GM21737 (cell line): Measurements from ENCODE around the gene SCRG1.

Source experiments
- ATAC-seq: cut with Tn5 transposase; IDR thresholded peaks from one replicate; pipeline ENCODE4 v1.9.1; 2021; ENCODE audit warnings: mild to moderate bottlenecking, moderate library complexity; ENCODE audit not compliant: unreplicated experiment

The SCRG1 gene

GRCh38 chr4:173413036-173413435, 14.1 kb upstream of the SCRG1 start:
- ATAC-seq: no peak

- ATAC-seq: no peak
These were observed 12.3 kb upstream of the SCRG1 start for GRCh38 chr4:173411106-173411693.

- ATAC-seq: no peak
These were observed 11.2 kb upstream of the SCRG1 start for GRCh38 chr4:173410079-173410478.

- ATAC-seq: no peak
These were observed 7.1 kb upstream of the SCRG1 start for GRCh38 chr4:173405840-173406606.

- no peak for ATAC-seq
These were observed 5.5 kb upstream of the SCRG1 start for GRCh38 chr4:173404296-173404865.

- ATAC-seq: no peak
These were observed 4.1 kb upstream of the SCRG1 start for GRCh38 chr4:173403051-173403450.

- no peak for ATAC-seq
These were observed 2.1 kb upstream of the SCRG1 start for GRCh38 chr4:173401063-173401462.

- no peak for ATAC-seq
These were observed 696 bp downstream of the SCRG1 start for GRCh38 chr4:173398220-173398619.

- ATAC-seq: no peak
These were observed 1.3 kb downstream of the SCRG1 start for GRCh38 chr4:173397604-173398003.

GRCh38 chr4:173391701-173392100, 7.2 kb downstream of the SCRG1 start:
- ATAC-seq: no peak

GRCh38 chr4:173386751-173387150, 12.2 kb downstream of the SCRG1 start:
- ATAC-seq: no peak

- ATAC-seq: no peak
These were observed 16.6 kb downstream of the SCRG1 start for GRCh38 chr4:173382349-173382748.

GRCh38 chr4:173381610-173382009, 17.3 kb downstream of the SCRG1 start:
- ATAC-seq: no peak

GRCh38 chr4:173380987-173381386, 17.9 kb downstream of the SCRG1 start:
- no peak for ATAC-seq

GRCh38 chr4:173379929-173380328, 19.0 kb downstream of the SCRG1 start:
- ATAC-seq: no peak

- no peak for ATAC-seq
These were observed 24.3 kb downstream of the SCRG1 start for GRCh38 chr4:173374588-173374987.

GRCh38 chr4:173371292-173372192, 27.4 kb downstream of the SCRG1 start:
- peak; percentile 16 for ATAC-seq

GRCh38 chr4:173370477-173371291, 28.2 kb downstream of the SCRG1 start, which contains the start of gene SAP30:
Gene SAP30 (plus strand): TSS chr4:173370954. CDS start chr4:173371183, 229 bp downstream.
- ATAC-seq: peak; percentile 65

GRCh38 chr4:173370130-173370476, 28.8 kb downstream of the SCRG1 start:
- peak; percentile 0 for ATAC-seq

- no peak for ATAC-seq
These were observed 31.0 kb downstream of the SCRG1 start for GRCh38 chr4:173367946-173368345.
